ENCODE measurements around the gene APOB. TPM values are rescaled to one million over a fixed set of nuclear protein-coding genes. Genes with fewer than 3 reads are reported as not detected.

The APOB gene
- total and polyA plus RNA-seq, 2 of the 13 experiments (the other 11 are each of a cell fraction or from before 2014, with no cell fraction given): 1,569 to 2,515 TPM

GRCh38 chr2:21092308-21092869 is 48.5 kb upstream of the APOB start (continued):
- TF ChIP-seq MXD3 (CRISPR knock-in tag; IDR thresholded peaks at IDR 0.05) (no peak), NPAS2 (CRISPR knock-in tag; IDR thresholded peaks at IDR 0.05; ENCODE audit: borderline replicate concordance) (no peak), HOMEZ (CRISPR knock-in tag; IDR thresholded peaks at IDR 0.05; ENCODE audit: low read depth) (0 out of 2 replicates have a peak, but pooled peaks have one; percentile 10), YY1 (IDR thresholded peaks at IDR 0.05; ENCODE audit: insufficient read depth, insufficient replicate concordance, low read depth, low read length) (peak; percentile 56), NCOA1 (CRISPR knock-in tag; IDR thresholded peaks at IDR 0.05) (0 out of 2 replicates have a peak, but pooled peaks have one; percentile 70), SMYD3 (CRISPR knock-in tag; IDR thresholded peaks at IDR 0.05) (peak; percentile 61; the same call in 1 of the 2 replicates), ZNF431 (CRISPR knock-in tag; IDR thresholded peaks at IDR 0.05; ENCODE audit: borderline replicate concordance, low read depth) (no peak), PHB2 (IDR thresholded peaks at IDR 0.05; ENCODE audit: partially characterized antibody) (no peak), ZBTB1 (CRISPR knock-in tag; IDR thresholded peaks at IDR 0.05; ENCODE audit: borderline replicate concordance) (no peak), ZNF256 (CRISPR knock-in tag; conservative IDR thresholded peaks at IDR 0.05) (no peak), SALL1 (CRISPR knock-in tag; IDR thresholded peaks at IDR 0.05) (peak; percentile 46; the same call in 1 of the 2 replicates), KDM6A (CRISPR knock-in tag; IDR thresholded peaks at IDR 0.05; ENCODE audit: low read depth) (no peak), HNF1A (IDR thresholded peaks at IDR 0.05; ENCODE audit: low read depth) (peak; percentile 88), HNF1A (CRISPR knock-in tag; IDR thresholded peaks at IDR 0.05; ENCODE audit: borderline replicate concordance) (peak; percentile 63; the same call in 1 of the 2 replicates), NCOA2 (CRISPR knock-in tag; IDR thresholded peaks at IDR 0.05) (0 out of 2 replicates have a peak, but pooled peaks have one; percentile 20), ZNF616 (CRISPR knock-in tag; IDR thresholded peaks at IDR 0.05; ENCODE audit: low read depth) (no peak), ZFYVE20 (CRISPR knock-in tag; IDR thresholded peaks at IDR 0.05; ENCODE audit: borderline replicate concordance, low read depth) (no peak), SAFB2 (CRISPR knock-in tag; IDR thresholded peaks at IDR 0.05; ENCODE audit: borderline replicate concordance, low read depth) (no peak), ZNF710 (CRISPR knock-in tag; IDR thresholded peaks at IDR 0.05; ENCODE audit: borderline replicate concordance) (no peak; the same call in 1 of the 2 replicates), ZNF784 (CRISPR knock-in tag; IDR thresholded peaks at IDR 0.05; ENCODE audit: borderline replicate concordance) (no peak), KMT2B (CRISPR knock-in tag; IDR thresholded peaks at IDR 0.05) (peak; percentile 46; the same call in 1 of the 2 replicates)

Data from HepG2 (cell line).